ENCODE data around the gene MOGAT3.

The MOGAT3 gene

DNA sequence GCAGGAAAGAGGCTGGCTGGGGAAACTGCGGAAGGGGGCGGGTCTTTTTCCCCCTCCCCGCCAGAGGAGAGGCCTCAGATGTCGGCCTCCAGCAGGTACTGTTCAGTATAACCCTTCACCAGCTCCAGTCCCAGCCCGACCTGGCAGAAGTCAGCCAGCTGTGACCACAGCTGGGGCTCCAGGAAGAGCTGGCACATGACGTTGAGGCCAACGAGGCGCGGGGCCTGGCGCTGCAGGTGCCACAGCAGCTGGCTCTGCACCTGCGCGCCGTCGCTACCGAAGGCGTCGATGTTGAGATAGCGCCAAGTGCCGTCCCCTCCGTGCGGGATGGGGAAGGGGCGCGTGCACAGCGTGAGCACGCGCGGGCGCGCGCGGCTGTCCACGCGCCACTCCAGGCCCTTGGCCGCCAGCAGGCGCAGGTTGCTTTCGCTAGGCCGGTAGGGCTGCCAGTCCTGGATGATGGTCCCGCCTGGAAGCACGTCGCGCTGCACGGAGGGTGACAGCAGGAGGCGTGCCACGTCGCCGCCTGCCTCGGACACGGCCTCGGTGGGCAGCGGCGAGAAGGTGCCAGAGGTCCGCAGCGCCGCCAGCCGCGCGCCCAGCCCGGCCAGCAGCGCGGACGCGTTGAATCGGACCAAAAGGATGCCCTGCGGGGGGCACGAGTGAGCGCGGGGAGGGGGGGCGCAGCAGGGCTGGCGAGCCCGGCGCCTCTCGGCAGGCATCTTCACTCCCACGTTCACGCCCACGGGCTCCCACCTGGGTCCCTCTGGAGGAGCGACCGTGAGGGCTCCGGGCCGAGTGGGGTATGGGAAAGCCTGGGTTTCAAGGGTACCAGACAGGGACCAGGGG is 28.6 kb downstream of the MOGAT3 start:
- DNase-seq (ENCODE audit: low spot score), result no peak

DNA sequence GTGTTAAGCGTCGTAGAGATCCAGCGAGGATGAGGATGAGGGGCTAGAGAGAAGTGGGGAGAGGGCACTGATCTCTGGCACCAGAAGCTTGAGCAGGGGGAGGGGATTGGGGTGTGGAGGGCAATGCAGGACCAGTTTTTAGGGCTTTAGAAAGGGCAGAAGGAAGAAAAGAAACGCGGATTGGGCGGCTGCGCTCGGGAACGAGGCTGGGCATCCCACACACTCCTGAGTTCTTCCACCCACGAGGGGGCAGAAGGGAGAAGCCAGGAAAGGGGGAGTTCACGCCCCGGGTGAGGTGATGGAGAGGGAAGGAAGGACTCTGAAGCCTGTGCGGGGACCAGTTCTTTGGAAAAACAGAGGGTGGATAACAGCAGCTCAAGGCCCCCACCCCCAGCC is 29.4 kb downstream of the MOGAT3 start:
- DNase-seq (ENCODE audit: low spot score), result no peak

DNA sequence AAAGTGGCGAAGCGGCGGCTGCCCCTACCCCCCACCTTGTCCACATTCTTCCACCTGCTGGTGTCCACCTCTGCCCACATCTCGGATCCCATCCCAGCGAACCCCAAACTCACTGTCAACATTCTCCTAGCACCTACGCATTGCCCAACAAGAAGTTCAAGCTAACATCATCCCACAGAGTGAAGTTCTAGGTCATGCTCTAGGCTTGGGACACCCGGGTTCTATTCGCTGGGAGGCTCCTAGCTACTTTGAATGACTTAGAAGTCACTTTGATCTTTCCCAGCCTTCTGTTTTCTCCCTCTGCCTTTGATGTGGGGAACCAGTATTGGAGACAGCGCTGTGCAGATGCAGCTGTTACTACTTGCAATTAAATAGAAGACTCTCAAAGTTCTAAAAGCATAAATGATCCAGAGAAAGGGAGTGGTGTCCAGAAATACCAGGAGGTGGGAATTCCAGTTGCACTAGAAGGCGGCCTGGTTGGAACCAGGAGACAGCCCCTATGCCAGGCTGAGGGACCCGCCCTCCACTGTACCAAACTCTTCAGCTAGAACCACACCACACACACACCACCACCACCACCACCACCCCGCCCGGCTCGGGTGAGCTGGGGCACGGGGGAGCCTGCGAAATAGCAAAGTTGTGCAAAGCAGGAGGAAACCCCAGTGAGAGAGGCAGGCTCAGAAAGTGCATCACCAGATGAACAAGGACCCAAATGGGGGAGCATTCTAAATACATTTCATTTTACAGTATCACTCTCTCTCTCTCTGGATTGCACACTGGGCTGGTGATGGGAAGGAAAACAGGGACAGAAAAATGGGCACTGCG is 30.0 kb downstream of the MOGAT3 start:
- DNase-seq (ENCODE audit: low spot score), result no peak

DNA sequence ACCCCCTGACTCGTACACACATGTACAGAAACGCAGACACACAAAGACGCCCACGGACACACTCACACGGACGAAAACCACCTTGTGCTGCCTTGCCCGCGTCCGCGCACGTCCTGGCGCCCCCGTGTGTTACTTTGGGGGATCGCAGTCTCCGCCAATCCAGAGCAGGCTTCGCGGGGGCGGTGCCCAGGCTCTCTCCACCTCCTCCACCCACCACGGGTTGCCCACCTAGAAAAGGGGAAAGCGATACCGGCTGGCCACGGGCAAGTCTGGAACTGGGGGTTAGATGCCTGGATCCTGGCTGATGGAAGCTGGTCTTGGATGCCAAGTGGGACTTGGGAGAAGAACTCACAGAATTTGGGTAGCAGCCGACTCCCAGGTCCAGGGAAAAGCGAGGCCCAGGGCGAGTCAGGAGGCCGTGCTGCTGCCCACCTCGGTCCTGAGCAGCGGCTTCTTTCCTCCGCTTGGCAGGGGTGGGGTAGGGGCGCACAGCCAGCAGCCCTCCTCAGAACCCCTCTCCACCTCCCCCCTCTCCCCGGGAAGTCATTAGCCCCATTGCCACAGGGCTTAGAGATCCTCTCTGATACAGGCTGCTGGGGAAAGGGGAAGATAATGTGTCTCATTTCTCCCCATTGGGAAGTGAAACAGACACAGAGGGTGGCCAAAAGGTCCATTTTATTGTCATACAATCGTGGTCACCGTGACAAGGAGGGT is 30.8 kb downstream of the MOGAT3 start:
- peak; percentile 75 for DNase-seq (ENCODE audit: low spot score)

DNA sequence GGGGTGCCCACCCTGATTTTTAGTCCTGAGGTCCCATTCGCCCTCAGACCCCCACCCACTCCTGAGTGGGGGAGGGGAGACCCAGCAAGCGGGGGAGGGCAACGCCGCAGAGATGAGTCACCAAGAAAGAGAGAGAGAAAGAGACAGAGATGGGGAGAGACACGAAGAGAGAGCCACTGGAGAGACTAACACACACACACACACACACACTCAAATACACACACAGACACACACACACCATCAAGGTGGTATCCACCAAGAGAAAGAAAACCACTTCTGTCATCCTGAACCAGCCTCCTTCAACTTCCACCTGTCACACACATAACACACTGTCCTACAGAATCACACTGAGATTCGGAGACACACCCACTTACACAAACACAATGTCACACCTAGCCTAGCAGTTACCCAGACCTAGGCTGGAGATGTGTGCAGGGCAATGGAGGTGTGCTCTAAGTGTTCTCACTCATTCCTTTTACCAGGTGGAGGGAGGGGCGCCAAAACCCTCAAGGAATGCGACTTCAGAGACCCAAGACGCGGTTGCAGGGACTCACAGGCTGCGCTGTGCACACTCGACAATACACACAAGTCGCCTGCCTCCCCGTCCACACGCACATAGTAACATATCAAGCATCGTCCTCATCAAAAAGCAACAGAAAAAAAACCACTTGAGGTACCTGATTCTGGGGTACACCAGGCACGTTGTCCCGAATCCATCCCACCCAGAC is 31.6 kb downstream of the MOGAT3 start:
- no peak for DNase-seq (ENCODE audit: low spot score)

DNA sequence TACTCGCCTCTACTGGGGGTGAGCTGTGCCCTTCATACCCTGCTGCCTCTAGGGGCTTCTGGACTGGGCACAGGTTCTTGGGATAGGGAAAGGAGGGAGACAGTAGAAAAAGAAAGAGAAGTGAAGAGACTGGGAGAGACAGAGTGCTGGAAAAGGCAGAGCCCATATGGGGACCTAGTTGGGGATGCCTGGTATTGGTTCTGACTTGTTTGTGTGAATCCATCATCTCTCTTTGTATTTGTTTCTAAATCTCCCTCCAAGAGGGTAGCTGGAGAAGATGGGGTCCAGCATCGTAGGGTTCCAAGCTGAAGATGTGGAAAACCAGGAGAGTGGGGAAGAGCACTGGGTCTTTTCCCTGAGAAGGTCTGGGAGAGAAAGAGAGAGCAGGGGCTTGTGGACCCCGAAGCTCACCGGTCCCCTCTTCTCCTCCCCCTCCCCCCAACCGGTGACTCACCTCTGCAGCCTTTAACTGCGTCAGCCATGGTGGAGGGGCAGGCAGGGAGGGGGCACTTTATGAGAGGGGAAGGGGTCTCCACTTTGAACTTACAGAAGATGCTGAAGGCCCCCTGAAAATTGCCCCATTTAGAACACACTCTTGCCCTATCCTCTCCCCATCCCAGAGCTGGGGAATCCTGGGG is 32.3 kb downstream of the MOGAT3 start:
- DNase-seq (ENCODE audit: low spot score), result no peak

DNA sequence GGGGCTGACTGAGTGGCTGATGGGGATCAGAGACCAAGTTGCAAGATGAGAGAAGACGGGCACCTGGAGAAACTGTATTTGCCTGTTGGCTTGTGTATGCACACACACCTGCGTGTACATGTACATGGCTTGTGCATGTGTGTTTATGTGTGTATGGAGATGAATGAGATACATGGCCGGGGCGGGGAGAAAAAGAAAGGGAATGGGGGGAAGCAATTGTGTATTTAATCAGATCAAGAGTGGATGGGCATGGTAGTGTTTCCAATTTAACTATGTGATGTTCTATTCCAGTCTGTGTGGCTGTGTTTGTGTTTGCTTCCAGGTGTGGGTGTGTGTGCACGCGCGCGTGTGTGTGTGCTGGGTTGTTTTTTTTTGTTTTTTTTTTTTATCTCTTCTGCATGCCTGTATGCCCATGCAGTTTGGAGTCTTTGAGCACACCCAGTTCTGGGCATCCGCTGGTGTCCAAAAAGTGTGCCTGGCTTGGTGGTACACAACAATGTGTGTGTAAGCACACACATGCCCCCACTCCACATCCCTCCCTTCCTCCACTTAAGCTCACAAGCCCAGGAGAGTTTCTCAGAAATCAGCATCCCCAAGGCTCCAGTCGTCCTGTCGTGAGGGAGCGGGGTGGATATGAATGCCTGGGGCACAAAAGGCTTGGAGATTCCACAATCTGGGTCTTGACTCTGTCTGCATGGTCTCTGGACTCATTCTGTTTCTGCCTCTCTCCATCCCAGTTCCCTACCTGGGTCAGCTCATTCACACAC is 33.0 kb downstream of the MOGAT3 start:
- DNase-seq (ENCODE audit: low spot score), result no peak

DNA sequence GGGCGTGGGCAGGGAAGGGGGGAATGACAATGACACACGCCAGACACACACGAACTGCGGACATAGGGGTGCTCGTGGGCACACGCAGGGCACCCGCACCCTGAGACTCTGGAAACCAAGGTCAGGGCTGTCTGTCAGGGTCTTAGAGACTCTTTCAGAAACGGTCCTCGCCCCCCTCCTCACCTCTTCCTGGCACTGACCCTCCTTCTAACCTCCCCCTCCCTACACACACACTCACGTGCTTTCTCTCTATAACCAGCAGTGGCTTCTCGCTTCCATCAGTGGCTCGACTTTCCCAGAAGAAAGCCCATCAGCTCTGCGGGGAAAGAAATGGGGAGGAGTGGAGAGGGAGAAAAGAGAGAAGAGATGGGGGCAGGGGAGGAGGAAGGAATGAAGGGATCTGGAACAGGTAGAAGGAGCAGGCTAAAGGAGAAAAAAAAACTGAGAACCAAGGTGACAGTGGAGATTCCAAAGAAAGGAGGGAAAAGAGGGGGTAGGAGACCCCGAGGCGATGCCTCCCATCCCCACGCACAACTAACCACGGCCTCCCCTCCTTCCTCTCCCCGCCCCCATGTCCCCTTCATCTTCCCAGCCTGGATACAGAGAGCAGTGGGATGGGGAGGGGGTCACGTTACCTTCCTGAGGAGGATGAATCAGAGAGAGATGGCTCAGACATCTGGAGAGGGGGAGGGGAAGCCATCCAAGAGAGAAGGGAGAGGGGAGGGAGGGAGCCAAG is 33.8 kb downstream of the MOGAT3 start:
- DNase-seq (ENCODE audit: low spot score), result no peak

DNA sequence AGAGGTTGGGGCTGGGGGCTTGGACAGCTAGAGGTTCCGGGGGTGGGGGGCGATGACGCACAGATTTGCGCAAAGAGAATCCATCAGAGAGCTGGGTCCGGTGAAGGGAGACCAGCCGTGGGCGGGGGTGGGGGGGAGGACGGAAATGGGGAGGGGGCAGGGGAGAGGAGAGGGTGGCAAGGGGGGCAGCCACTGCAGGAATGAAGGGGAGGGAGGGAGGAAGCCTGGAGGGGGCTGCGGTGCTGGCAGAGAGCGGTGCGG is 34.3 kb downstream of the MOGAT3 start:
- DNase-seq (ENCODE audit: low spot score), result no peak

DNA sequence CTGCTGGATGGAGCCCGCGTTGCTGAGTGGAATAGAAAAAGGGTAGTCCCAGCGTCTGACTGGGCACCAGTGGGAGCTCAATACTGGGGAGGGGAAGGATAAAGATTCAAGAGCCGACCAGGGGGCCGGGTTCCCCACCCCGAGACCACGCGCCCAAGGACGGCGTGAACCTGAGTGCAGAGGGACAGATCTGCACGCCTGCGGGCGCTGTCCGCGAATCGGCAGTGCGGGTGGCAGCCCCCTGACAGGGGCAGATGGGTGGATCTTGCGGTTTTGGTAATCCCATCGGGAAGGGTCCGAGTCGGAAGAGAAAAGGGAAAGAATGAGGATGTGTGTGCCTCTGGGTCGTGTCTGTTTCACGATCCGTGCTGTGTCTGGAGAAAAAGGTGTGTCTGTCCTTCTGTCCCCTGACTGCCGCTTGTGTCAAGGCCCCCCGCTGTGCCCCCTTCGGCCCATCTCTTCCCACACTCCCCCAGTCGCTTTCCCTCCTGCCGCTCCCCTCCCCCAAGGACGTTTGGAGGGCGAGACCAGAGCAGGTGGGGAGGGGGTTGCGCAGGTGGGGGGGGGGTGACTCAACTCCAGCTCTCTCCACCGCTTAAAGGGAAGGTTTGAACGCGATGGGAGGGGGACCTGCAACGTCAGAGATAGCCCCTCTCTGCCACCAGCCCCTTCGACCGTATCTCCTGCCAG is 34.7 kb downstream of the MOGAT3 start:
- no peak for DNase-seq (ENCODE audit: low spot score)

DNA sequence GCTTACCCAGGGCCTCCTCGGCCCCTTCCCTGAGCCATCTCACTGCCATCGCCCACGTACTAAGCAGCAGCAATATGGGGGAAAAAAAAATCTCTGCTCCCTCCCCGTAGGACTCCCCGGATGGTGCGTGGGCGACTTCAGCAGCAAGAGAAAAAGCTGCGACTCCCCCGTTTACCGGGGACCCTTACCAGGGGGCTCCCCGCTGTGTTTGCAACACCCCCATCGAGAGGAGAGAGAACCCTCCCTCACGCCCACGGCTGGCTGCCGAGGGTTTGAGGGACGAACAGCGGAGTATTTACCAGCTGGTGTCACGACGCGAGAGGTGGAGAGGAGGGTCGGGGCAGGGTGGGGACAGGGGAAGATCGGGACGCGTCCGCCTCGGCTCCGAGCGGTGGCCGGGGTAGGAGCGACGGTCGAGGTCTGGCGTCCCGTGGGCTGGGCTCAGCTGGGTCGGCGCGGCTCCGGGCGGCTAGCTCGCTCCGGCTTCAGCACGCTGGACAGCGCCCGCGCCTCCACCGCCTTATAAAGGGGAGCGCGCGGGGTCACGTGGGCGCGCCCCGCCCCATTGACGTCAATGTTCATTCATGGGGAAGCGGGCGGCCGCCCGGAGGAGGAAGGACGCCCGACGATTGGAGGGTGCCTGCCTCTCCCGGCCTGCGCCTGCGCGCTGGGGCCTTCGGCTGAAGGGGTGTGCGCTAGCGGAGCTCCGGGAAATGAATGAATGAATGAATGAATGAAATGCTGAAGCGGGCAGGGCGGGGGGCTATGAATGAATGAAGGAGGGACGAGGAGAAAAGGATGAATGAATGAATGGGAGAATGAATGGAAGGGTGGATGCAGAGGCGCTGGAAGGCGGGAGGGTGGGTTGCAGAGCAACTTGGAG is 35.5 kb downstream of the MOGAT3 start, which contains the start of gene VGF:
Gene VGF, minus strand, starts transcription at position 495 of the 883 bp plus-strand sequence. CDS start 726 bp downstream, outside the sequence.
- peak; percentile 98 for DNase-seq (ENCODE audit: low spot score)

DNA sequence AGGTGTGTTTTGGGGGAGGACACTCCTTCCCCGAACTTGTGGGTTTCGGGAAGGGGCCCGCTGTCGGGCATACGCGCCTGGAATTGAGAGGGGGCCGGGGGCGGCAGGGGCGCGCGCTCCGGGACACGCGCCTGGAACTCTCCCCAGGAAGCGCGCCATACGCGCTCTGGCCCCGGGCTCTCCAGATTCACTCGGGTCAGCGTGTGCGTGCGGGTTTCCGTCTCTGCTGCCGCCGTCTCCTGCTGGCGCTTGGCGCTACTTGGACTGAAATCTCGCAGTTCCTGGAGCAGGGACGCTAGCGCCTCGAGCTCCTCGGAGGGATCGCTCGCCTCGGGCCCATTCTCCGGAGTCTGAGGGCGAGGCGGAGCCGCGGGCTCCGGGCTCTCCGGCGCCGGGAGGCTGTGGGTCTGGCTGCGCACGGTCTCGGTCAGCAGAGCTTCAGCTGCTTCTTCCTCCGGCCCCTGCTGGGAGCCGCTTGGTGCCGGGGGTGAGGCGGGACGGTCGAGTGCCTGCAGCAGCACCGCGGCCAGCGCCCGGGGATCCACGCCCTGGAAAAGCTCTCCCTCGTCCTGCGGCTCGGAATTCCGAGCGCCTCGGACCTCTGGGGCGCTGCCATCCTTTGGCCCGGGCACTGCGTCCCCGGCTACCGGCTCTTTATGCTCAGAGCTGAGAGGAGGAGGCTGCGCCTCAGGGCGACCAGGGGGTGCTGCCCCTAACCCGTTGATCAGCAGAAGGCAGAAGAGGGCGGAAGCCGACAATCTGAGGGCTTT is 36.6 kb downstream of the MOGAT3 start:
- peak; percentile 57 for DNase-seq (ENCODE audit: low spot score)

DNA sequence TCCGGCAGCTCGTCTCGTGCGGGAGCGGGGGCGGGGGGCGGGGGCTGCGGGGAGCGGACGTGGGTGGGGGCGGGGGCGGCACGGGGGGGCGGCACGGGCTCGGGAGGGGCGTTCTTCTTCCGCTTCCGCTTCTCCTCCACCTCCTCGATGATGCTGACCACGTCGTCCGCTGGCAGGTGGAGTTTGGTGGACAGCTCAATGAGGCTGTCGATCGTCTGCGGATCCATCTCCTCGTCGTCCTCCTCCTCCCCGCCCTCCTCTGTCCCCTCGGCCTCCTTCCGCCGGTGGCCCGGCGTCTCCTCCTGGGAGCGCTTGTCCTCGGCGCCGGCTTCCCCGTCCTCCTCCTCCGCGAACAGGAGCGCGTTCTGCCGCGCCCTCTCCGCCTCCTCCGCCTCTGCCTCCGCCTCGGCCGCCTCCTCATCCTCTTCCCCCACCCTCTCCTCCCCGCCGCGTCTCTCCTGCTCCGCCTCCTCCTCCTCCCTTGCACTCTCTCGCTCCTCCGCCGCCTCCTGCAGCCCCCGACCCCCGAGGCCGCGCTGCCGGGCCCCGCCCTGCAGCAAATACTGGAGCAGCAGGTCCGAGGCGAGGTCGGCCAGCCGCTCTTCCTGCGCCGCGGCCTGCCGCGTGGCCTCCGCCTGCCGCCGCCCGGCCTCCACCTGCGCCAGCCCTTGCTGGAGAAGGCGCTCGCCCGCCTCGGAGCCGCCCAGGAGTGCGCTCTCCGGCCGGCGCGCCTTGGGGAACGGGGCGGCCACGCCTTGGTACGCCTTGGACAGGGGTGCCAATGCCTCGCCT is 37.4 kb downstream of the MOGAT3 start:
- DNase-seq (ENCODE audit: low spot score), result peak; percentile 71

DNA sequence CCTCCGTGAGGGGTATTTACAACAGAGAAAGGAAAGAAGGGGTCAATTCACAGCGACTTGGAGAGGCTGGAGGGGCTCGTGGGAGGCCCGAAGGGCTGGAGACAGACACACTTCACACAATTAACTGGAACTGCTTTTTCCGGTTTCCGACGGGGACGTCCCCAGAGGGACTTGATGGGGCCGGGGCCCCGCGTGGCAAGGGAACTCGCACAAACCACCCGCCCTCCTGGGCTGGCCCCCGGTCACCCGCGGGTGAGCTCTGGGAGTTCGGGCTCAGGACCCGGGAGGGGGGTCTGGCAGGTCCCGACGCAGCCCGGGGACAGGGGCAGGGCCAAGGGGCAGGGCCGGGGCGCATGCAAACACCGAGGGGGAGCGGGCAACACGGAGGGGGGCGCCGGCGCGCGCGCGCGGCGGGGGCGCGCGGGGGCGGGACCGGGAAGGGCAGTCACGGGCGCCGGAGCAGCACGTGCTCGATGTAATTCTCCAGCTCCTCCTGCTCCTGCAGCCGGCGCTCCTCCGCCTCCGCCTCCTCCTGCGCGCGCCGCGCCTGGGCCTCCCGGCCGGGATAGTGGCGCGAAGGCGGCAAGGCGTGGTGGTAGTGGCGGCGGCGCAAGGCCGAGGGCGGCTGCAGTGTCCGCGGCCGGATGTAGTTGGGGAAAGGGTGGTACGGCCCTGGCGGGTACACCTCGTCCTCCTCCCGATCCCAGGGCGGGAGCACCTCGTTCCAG is 38.1 kb downstream of the MOGAT3 start:
- DNase-seq (ENCODE audit: low spot score), result peak; percentile 71

DNA sequence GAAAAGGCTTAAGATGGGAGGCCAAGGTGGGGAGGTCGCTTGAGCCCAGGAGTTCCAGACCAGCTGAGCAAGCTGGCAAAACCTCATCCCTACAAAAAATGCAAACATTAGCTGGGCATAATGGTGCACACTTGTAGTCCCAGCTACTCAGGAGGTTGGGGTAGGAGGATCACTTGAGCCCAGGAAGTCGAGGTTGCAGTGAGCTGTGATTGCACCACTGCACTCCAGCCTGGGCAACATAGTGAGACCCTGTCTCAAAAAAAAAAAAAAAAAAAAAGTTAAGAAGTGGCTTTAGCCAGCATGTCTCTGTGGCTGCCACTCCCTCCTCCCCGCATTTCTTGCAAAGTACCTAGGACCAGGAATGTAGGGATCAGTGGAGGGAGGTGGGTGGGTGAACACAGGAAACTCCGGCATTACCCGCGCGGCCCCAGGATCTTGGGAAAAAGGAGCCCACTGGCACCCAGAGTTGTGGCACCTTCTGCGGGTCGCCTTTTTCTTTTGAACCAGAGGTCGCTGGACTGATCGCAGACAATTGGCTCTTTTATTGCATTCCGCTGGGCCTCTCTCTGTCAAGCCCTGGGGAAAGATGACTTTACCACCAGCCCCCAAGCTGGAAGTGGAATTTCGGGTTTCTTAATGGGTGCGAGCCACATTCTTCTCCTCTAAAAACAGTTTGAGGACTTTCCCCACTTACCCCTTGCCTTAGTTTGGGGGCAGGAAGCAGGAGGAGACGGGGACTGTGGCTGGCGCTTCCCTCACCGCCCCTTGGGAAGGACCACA is 39.0 kb downstream of the MOGAT3 start:
- DNase-seq (ENCODE audit: low spot score), result no peak

All from LoVo (cell line).